ENCODE data around the gene CALR3. TPM values are rescaled to one million over a fixed set of nuclear protein-coding genes. Genes with fewer than 3 reads are reported as not detected.

Gene CALR3
- total and polyA plus RNA-seq, 2 experiments from 2014 or later: not detected

- Histone ChIP-seq H3K36me3 (replicated peaks; ENCODE audit: insufficient read depth, low read depth) (no peaks in the 10 kb centered on the region), H3K4me1 (ENCODE audit: insufficient read depth) (no peaks in the 10 kb centered on the region), H3K9me2 (replicated peaks; ENCODE audit: insufficient read depth) (no peaks in the 10 kb centered on the region), H3K4me2 (no peak overlapping the region), H3K27me3 (no peaks in the 10 kb centered on the region), H3K79me2 (no peaks in the 10 kb centered on the region), H3K27ac (no peak overlapping the region), H3K9me3 (ENCODE audit: low read depth) (no peaks in the 10 kb centered on the region), H2AFZ (no peak overlapping the region), H4K20me1 (ENCODE audit: insufficient read depth, poor library complexity, severe bottlenecking) (no peaks in the 10 kb centered on the region), H3K4me3 (no peak overlapping the region)
- no peak for DNase-seq (ENCODE audit: low spot score)
- TF ChIP-seq EZH2phosphoT487 (IDR thresholded peaks at IDR 0.05; ENCODE audit: low read depth, severe bottlenecking, unreplicated experiment): no peak
- WGBS (ENCODE audit: low lambda C conversion rate, missing lambda C conversion rate): 95% methylated on average over 20 of the region's 25 CpGs
Observed at GRCh38 chr19:16529466-16530144, 33.6 kb upstream of the CALR3 start.

- 88% methylated on average over 11 of the region's 12 CpGs for WGBS (ENCODE audit: low lambda C conversion rate, missing lambda C conversion rate)
- Histone ChIP-seq H3K27ac (no peak overlapping the region), H3K27me3 (no peaks in the 10 kb centered on the region), H3K4me1 (ENCODE audit: insufficient read depth) (no peaks in the 10 kb centered on the region), H3K4me2 (no peak overlapping the region), H3K4me3 (no peak overlapping the region), H3K79me2 (no peaks in the 10 kb centered on the region), H3K9me2 (replicated peaks; ENCODE audit: insufficient read depth) (no peaks in the 10 kb centered on the region), H3K9me3 (ENCODE audit: low read depth) (no peaks in the 10 kb centered on the region), H3K36me3 (replicated peaks; ENCODE audit: insufficient read depth, low read depth) (no peaks in the 10 kb centered on the region), H4K20me1 (ENCODE audit: insufficient read depth, poor library complexity, severe bottlenecking) (no peaks in the 10 kb centered on the region), H2AFZ (no peak overlapping the region)
- peak; percentile 28 for TF ChIP-seq CTCF (IDR thresholded peaks at IDR 0.05; ENCODE audit: poor library complexity)
- TF ChIP-seq EZH2 (IDR thresholded peaks at IDR 0.05; ENCODE audit: borderline replicate concordance): no peak
- no peak for DNase-seq (ENCODE audit: low spot score)
Observed at GRCh38 chr19:16527971-16528521, 32.1 kb upstream of the CALR3 start.

GRCh38 chr19:16527334-16527935, 31.5 kb upstream of the CALR3 start:
- H3K36me3 ChIP-seq (replicated peaks; ENCODE audit: insufficient read depth, low read depth): no peaks in the 10 kb centered on the region
- TF ChIP-seq CTCF (IDR thresholded peaks at IDR 0.05; ENCODE audit: poor library complexity): no peak
- TF ChIP-seq EZH2 (IDR thresholded peaks at IDR 0.05; ENCODE audit: borderline replicate concordance): no peak
- no peak for TF ChIP-seq EZH2phosphoT487 (IDR thresholded peaks at IDR 0.05; ENCODE audit: low read depth, severe bottlenecking, unreplicated experiment)
- H3K9me2 ChIP-seq (replicated peaks; ENCODE audit: insufficient read depth): no peaks in the 10 kb centered on the region
- no peak overlapping the region for H2AFZ ChIP-seq
- H3K79me2 ChIP-seq: no peaks in the 10 kb centered on the region
- DNase-seq (ENCODE audit: low spot score): no peak
- H4K20me1 ChIP-seq (ENCODE audit: insufficient read depth, poor library complexity, severe bottlenecking): no peaks in the 10 kb centered on the region
- no peak overlapping the region for H3K4me2 ChIP-seq
- WGBS (ENCODE audit: low lambda C conversion rate, missing lambda C conversion rate): 67% methylated on average over 14 of the region's 14 CpGs
- no peaks in the 10 kb centered on the region for H3K27me3 ChIP-seq
- H3K4me3 ChIP-seq: no peak overlapping the region
- H3K27ac ChIP-seq: no peak overlapping the region
- no peaks in the 10 kb centered on the region for H3K4me1 ChIP-seq (ENCODE audit: insufficient read depth)
- H3K9me3 ChIP-seq (ENCODE audit: low read depth): no peaks in the 10 kb centered on the region

GRCh38 chr19:16525751-16526481, 29.9 kb upstream of the CALR3 start:
- no peak overlapping the region for H3K4me2 ChIP-seq
- DNase-seq (ENCODE audit: low spot score): no peak
- H2AFZ ChIP-seq: no peak overlapping the region
- H3K4me3 ChIP-seq: no peak overlapping the region
- no peaks in the 10 kb centered on the region for H3K79me2 ChIP-seq
- no peak for TF ChIP-seq EZH2 (IDR thresholded peaks at IDR 0.05; ENCODE audit: borderline replicate concordance)
- TF ChIP-seq CTCF (IDR thresholded peaks at IDR 0.05; ENCODE audit: poor library complexity): no peak
- TF ChIP-seq EZH2phosphoT487 (IDR thresholded peaks at IDR 0.05; ENCODE audit: low read depth, severe bottlenecking, unreplicated experiment): no peak
- H3K27ac ChIP-seq: no peak overlapping the region
- H3K36me3 ChIP-seq (replicated peaks; ENCODE audit: insufficient read depth, low read depth): no peaks in the 10 kb centered on the region
- no peaks in the 10 kb centered on the region for H4K20me1 ChIP-seq (ENCODE audit: insufficient read depth, poor library complexity, severe bottlenecking)
- WGBS (ENCODE audit: low lambda C conversion rate, missing lambda C conversion rate): 96% methylated on average over 24 of the region's 29 CpGs
- H3K4me1 ChIP-seq (ENCODE audit: insufficient read depth): no peaks in the 10 kb centered on the region
- no peaks in the 10 kb centered on the region for H3K27me3 ChIP-seq
- H3K9me3 ChIP-seq (ENCODE audit: low read depth): no peaks in the 10 kb centered on the region
- no peaks in the 10 kb centered on the region for H3K9me2 ChIP-seq (replicated peaks; ENCODE audit: insufficient read depth)
